Stomach (tissue), 9 donors: ENCODE results near the gene SFXN5. TPM values are rescaled to one million over a fixed set of nuclear protein-coding genes. Genes with fewer than 3 reads are reported as not detected.

ENCODE experiments used
- DNase-seq, 2 donors: peaks; one replicate each; pipeline versions ENCODE4 v3.0.0 to v3.0.0-alpha.2; 2013 to 2019
- H3K27ac ChIP-seq, 5 donors: fragments of 200-600 bp in 4 of 5; sonication (generic) in 4 of 5; one replicate each; pipeline ENCODE4 v1.5.1; 2013 to 2019; ENCODE audit warnings: mild to moderate bottlenecking in 1 of 5, moderate library complexity in 1 of 5
- H3K27me3 ChIP-seq, 3 donors: fragments of 200-600 bp; sonication (generic); one replicate each; pipeline ENCODE4 v1.5.1; 2017 to 2019; ENCODE audit warnings: mixed run types in 1 of 3
- H3K36me3 ChIP-seq, 4 donors: fragments of 200-600 bp; sonication (generic); 1 replicate in 3 of 4; 2 replicates in 1 of 4; pipeline ENCODE4 v1.5.1; 2016 to 2019
- H3K4me1 ChIP-seq, 4 donors: fragments of 200-600 bp; sonication (generic); one replicate each; pipeline ENCODE4 v1.5.1; 2016 to 2019
- H3K4me3 ChIP-seq, 4 donors: fragments of 200-600 bp; sonication (generic) in 3 of 4; one replicate each; pipeline ENCODE4 v1.5.1; 2016 to 2019; ENCODE audit warnings: mild to moderate bottlenecking in 1 of 4
- H3K9me3 ChIP-seq, 4 donors: fragments of 200-600 bp; sonication (generic); one replicate each; pipeline ENCODE4 v1.5.1; 2016 to 2019
- EP300 ChIP-seq: sonication (generic); formaldehyde crosslinking; IDR thresholded peaks from one replicate; pipeline ENCODE4 v1.6.1; 2017; ENCODE audit warnings: antibody characterized with exemption
- POLR2A ChIP-seq, 4 donors: fragments of 450-650 bp; IDR thresholded peaks; one replicate each; pipeline ENCODE4 v1.6.1; 2016; ENCODE audit warnings: antibody characterized with exemption in 4 of 4, control low read depth in 2 of 4, mild to moderate bottlenecking in 1 of 4, moderate library complexity in 1 of 4
- POLR2AphosphoS5 ChIP-seq, 3 donors: sonication (generic); formaldehyde crosslinking; IDR thresholded peaks; one replicate each; pipeline ENCODE4 v1.6.1; 2016; ENCODE audit warnings: antibody characterized with exemption in 3 of 3
- WGBS, 5 donors: extraction: QIAGEN DNeasy Blood & Tissue Kit in 3 of 5; methylation state at CpG; one replicate each; pipeline versions ENCODE4 v1.1.5 to v1.1.7; 2013 to 2018; 5-methylcytosine and 5-hydroxymethylcytosine counted together
- intact Hi-C: fragments of 100-400 bp; cut with DNase I; formaldehyde crosslinking; loops from one replicate; pipeline ENCODE4 v1.15.1; 2023; ENCODE audit warnings: low total_unique reads
- polyA plus RNA-seq, 3 donors: library from polyadenylated mRNA; stranded (reverse); fragments of 200-250 nt; gene quantifications; one replicate each; pipeline ENCODE4 v1.2.3, GENCODE V29; 2013
- total RNA-seq, 5 donors: library from RNA; depleted of rRNA; stranded (reverse); fragments of >200 nt; gene quantifications; one replicate each; pipeline versions ENCODE4 v1.1.0 to v1.2.3, GENCODE V29; 2014 to 2016
- TF ChIP-seq, protein P1 (sequence below), 7 experiments: fragments of 450-650 bp in 4 of 7; fragments of 200-600 bp in 3 of 7; sonication (generic) in 3 of 7; IDR thresholded peaks; one replicate each; pipeline ENCODE4 v1.5.1; 2016 to 2019; ENCODE audit warnings: antibody characterized with exemption in 7 of 7, control low read depth in 2 of 7, mild to moderate bottlenecking in 1 of 7
- donor health status: healthy with polysubstance abuse.
- donor health status: Bipolar disorder and iron deficiency.
- donor health status: healthy.

Gene SFXN5
- total and polyA plus RNA-seq, 8 donors, result 2.7 to 118 (median 17.2) TPM

DNA sequence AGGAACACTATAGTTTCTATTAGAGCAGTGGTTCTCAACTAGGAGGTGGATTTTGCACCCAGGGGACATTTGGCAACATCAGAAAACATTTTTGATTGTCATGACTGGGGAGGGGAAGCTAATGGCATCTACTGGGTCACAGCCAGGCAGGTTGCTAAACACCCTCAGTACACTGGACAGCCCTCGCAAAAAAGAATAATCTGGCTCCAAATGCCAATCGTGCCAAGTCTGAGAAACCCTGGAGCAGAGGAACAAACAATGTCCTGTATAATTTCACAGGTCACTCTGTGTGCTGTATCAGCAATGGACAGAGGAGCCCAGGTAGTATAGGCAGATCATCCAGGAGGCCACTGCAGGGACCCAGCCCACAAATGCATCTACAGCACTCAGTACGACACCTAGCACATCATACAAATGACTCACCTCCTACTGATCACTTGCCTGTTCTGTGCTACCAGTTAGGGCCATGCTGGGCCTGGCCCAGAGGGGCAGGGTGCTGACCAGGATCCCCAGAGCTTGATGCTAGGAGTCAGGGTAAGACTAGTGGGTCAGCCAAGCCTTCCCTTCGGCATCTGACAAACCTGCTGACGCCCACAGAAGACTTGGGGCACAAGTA is 37.6 kb downstream of the SFXN5 start:
- Histone ChIP-seq H3K9me3 (no peaks in the 10 kb centered on the region), H3K4me3 (no peak overlapping the region), H3K36me3 (peaks cover 0 to 13% (median 2%) of the 10 kb centered on the region in 4 donors), H3K27me3 (no peaks in the 10 kb centered on the region), H3K27ac (peak overlapping the region in 2 of 5 donors; percentile 28 to 31), H3K4me1 (peaks cover 0 to 31% (median 15%) of the 10 kb centered on the region in 4 donors)
- DNase-seq, result no peak
- intact Hi-C loops, result no loop called here
- WGBS, 5 donors, result 73 to 82% (median 76%) methylated on average over 4 to 5 of the region's 5 CpGs
- TF ChIP-seq EP300 (no peak), POLR2A (IDR thresholded peaks at IDR 0.05) (no peak), POLR2AphosphoS5 (IDR thresholded peaks at IDR 0.05) (no peak)
- TF ChIP-seq, protein P1, sequence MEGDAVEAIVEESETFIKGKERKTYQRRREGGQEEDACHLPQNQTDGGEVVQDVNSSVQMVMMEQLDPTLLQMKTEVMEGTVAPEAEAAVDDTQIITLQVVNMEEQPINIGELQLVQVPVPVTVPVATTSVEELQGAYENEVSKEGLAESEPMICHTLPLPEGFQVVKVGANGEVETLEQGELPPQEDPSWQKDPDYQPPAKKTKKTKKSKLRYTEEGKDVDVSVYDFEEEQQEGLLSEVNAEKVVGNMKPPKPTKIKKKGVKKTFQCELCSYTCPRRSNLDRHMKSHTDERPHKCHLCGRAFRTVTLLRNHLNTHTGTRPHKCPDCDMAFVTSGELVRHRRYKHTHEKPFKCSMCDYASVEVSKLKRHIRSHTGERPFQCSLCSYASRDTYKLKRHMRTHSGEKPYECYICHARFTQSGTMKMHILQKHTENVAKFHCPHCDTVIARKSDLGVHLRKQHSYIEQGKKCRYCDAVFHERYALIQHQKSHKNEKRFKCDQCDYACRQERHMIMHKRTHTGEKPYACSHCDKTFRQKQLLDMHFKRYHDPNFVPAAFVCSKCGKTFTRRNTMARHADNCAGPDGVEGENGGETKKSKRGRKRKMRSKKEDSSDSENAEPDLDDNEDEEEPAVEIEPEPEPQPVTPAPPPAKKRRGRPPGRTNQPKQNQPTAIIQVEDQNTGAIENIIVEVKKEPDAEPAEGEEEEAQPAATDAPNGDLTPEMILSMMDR (IDR thresholded peaks at IDR 0.05), result no peak

DNA sequence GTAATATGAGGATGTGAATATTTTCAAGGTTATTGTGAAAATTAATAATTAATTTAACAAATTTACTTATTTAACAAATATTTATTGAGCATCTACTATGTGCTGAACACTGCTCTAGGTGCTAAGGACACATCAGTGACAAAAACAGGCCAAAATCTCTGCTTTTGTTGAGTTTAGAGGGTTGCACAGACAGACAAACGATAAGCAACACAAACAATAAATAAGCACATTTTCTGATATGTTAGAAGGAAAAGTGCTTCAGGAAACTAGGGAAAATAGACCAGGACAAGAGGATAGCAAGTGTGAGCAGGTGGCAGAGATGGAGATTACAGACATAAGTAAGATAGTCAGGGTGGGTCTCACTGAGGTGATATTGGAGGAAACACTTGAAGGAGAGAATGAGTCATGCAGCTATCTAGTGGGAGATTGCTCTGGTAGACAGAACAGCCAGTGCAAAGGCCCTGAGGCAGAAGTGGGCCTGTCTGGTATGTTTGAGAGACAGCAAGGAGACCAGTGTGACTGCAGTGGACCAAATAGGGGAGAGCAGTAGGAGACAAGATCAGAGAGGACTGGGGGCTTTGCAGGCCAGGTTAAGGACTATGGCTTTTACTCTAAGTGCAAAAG is 38.3 kb downstream of the SFXN5 start:
- Histone ChIP-seq H3K4me1 (peaks cover 0 to 31% (median 15%) of the 10 kb centered on the region in 4 donors), H3K36me3 (peaks cover 0 to 12% (median 3%) of the 10 kb centered on the region in 4 donors), H3K9me3 (no peaks in the 10 kb centered on the region), H3K4me3 (no peak overlapping the region), H3K27ac (peak overlapping the region in 1 of 5 donors; percentile 28), H3K27me3 (no peaks in the 10 kb centered on the region)
- 87 to 93% (median 92%) methylated on average over 1 of the region's 1 CpG for WGBS, 5 donors
- intact Hi-C loops, result no loop called here
- TF ChIP-seq EP300, result no peak
- TF ChIP-seq POLR2A (IDR thresholded peaks at IDR 0.05), result no peak
- TF ChIP-seq, protein P1 (IDR thresholded peaks at IDR 0.05), result no peak
- no peak for TF ChIP-seq POLR2AphosphoS5 (IDR thresholded peaks at IDR 0.05)
- DNase-seq, result no peak

DNA sequence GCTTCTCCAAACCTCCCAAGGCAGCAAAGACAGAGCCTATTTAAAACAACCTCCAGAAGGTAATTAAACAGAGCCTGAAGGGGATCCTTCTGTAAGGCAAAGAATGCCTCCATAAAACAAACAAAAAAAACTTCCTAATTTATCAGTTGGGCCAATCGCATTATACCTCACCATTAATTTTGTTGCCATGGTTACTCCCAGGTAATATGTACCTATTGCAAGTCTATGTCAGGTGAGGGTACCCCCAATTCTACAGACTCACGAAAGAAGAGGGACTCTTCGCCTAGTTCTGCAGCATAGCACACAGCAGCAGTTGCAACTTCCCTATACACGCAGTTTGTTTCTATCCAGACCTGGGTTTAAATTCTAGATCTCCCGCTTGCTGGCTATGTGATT is 38.8 kb downstream of the SFXN5 start:
- intact Hi-C loops, result no loop called here
- DNase-seq, result no peak
- H3K4me3 ChIP-seq, result no peak overlapping the region
- H3K36me3 ChIP-seq, result peaks cover 0 to 17% (median 7%) of the 10 kb centered on the region in 4 donors
- TF ChIP-seq POLR2A (IDR thresholded peaks at IDR 0.05), result no peak
- no peak for TF ChIP-seq POLR2AphosphoS5 (IDR thresholded peaks at IDR 0.05)
- TF ChIP-seq, protein P1 (IDR thresholded peaks at IDR 0.05), result no peak
- TF ChIP-seq EP300, result no peak
- whole genome bisulfite sequencing, 5 donors, result 72 to 83% (median 81%) methylated on average over 5 of the region's 5 CpGs
- peaks cover 0 to 31% (median 15%) of the 10 kb centered on the region in 4 donors for H3K4me1 ChIP-seq
- H3K27me3 ChIP-seq, result no peaks in the 10 kb centered on the region
- peak overlapping the region in 4 of 5 donors; percentile 36 to 58 (median 48) for H3K27ac ChIP-seq
- no peaks in the 10 kb centered on the region for H3K9me3 ChIP-seq

DNA sequence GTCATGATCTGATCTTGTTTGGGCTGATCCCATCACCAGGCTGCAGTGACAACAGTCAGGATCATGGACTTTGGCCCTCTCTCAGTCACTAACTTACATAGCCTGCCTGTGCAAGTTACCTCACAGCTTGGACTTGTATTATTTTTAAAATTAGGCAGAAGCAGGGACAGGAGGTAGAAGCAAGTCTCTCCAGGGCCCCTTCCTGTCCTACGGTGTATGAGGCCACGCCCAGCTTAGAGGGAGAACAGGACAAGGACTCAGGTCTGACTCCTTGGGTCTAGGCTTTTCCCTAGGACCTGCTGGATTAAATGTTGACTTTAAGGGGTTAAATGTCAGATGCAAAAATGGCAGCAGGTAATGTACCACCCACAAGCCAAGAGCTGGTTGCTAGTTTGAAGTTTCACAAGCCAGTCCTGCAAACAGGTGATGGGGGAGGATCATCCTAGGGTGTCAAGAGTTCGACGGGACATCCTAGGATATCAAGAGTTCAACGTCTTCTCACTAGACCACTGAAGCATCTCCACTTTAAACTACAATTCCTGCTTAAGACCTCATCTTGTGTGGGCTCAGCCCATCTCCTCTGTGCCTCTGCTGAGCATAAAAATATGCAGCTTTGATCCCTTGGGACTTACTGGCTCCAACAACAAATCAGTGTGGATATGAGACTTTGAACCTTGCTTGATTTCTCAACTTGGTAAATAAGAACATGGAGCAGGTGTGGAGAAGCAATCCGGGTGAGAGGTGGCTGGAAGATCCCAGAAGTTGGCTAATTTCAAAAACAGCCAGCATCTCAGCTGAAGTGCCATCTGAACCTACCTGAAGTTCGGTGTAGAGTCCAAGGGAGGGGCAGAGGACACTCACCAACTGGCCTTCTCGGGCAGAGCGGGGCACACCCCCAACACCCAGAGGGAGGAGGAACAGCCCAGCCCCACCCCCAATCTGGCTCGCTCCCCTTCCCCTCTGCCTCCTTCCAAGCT is 39.5 kb downstream of the SFXN5 start:
- H3K9me3 ChIP-seq, result no peaks in the 10 kb centered on the region
- intact Hi-C loops, result no loop called here
- H3K4me1 ChIP-seq, result peaks cover 0 to 31% (median 15%) of the 10 kb centered on the region in 4 donors
- no peak overlapping the region for H3K4me3 ChIP-seq
- peak overlapping the region; percentile 13 to 58 (median 47) for H3K27ac ChIP-seq
- no peaks in the 10 kb centered on the region for H3K27me3 ChIP-seq
- 57 to 67% (median 64%) methylated on average over 9 to 10 of the region's 10 CpGs for WGBS, 5 donors
- TF ChIP-seq EP300, result no peak
- TF ChIP-seq, protein P1 (IDR thresholded peaks at IDR 0.05), result no peak
- no peak for TF ChIP-seq POLR2A (IDR thresholded peaks at IDR 0.05)
- TF ChIP-seq POLR2AphosphoS5 (IDR thresholded peaks at IDR 0.05), result no peak
- DNase-seq, result peak in 1 of 2 donors; percentile 69
- H3K36me3 ChIP-seq, result peaks cover 0 to 15% (median 11%) of the 10 kb centered on the region in 4 donors
